Gastroesophageal sphincter (tissue), 4 donors: Measurements from ENCODE around the gene PANK4. TPM values are rescaled to one million over a fixed set of nuclear protein-coding genes. Genes with fewer than 3 reads are reported as not detected.

ENCODE experiments used
- ATAC-seq: fragments of 150-250 bp; one replicate; pipeline ENCODE4 v1.9.1; 2016; ENCODE audit warnings: mild to moderate bottlenecking, moderate library complexity
- H3K27ac ChIP-seq, 4 donors: fragments of 200-600 bp; sonication (generic) in 3 of 4; 1 replicate in 3 of 4; 2 replicates in 1 of 4; pipeline ENCODE4 v1.5.1; 2016 to 2019
- H3K27me3 ChIP-seq: fragments of 200-600 bp; sonication (generic); one replicate; pipeline ENCODE4 v1.5.1; 2019
- H3K36me3 ChIP-seq, 2 donors: fragments of 200-600 bp; sonication (generic); one replicate each; pipeline ENCODE4 v1.5.1; 2019; ENCODE audit warnings: control low read depth in 1 of 2
- H3K4me1 ChIP-seq, 3 donors: fragments of 200-600 bp; sonication (generic); 1 replicate in 2 of 3; 2 replicates in 1 of 3; pipeline ENCODE4 v1.5.1; 2016 to 2019; ENCODE audit warnings: control low read depth in 2 of 3
- H3K4me3 ChIP-seq, 2 donors: fragments of 200-600 bp; sonication (generic); one replicate each; pipeline ENCODE4 v1.5.1; 2019; ENCODE audit warnings: mild to moderate bottlenecking in 1 of 2, moderate library complexity in 1 of 2
- H3K9me3 ChIP-seq, 3 donors: fragments of 200-600 bp; sonication (generic); one replicate each; pipeline ENCODE4 v1.5.1; 2017 to 2019; ENCODE audit warnings: control low read depth in 2 of 3
- EP300 ChIP-seq: sonication (generic); formaldehyde crosslinking; IDR thresholded peaks from one replicate; pipeline ENCODE4 v1.6.1; 2017; ENCODE audit warnings: antibody characterized with exemption, mild to moderate bottlenecking
- POLR2A ChIP-seq, 2 donors: fragments of 450-650 bp; IDR thresholded peaks; one replicate each; pipeline ENCODE4 v1.6.1; 2017; ENCODE audit warnings: antibody characterized with exemption in 2 of 2, mild to moderate bottlenecking in 2 of 2, moderate library complexity in 1 of 2
- POLR2AphosphoS5 ChIP-seq: sonication (generic); formaldehyde crosslinking; IDR thresholded peaks from one replicate; pipeline ENCODE4 v1.6.1; 2017; ENCODE audit warnings: antibody characterized with exemption
- WGBS, 2 donors: methylation state at CpG; one replicate each; pipeline ENCODE4 v1.1.5; 2018; ENCODE audit warnings: low coverage in 1 of 2; 5-methylcytosine and 5-hydroxymethylcytosine counted together
- total RNA-seq, 4 donors: library from RNA; depleted of rRNA; stranded (reverse); fragments of >200 nt; gene quantifications; one replicate each; pipeline ENCODE4 v1.1.0, GENCODE V29; 2016
- TF ChIP-seq, protein P1 (sequence below), 4 experiments: fragments of 200-600 bp in 2 of 4; fragments of 450-650 bp in 2 of 4; sonication (generic) in 1 of 4; IDR thresholded peaks; one replicate each; pipeline ENCODE4 v1.5.1; 2017 to 2019; ENCODE audit warnings: antibody characterized with exemption in 4 of 4, mild to moderate bottlenecking in 2 of 4, moderate library complexity in 2 of 4

The PANK4 gene
- total RNA-seq, 4 donors from 2014 or later, result 32.6 to 46.8 (median 34.0) TPM

DNA sequence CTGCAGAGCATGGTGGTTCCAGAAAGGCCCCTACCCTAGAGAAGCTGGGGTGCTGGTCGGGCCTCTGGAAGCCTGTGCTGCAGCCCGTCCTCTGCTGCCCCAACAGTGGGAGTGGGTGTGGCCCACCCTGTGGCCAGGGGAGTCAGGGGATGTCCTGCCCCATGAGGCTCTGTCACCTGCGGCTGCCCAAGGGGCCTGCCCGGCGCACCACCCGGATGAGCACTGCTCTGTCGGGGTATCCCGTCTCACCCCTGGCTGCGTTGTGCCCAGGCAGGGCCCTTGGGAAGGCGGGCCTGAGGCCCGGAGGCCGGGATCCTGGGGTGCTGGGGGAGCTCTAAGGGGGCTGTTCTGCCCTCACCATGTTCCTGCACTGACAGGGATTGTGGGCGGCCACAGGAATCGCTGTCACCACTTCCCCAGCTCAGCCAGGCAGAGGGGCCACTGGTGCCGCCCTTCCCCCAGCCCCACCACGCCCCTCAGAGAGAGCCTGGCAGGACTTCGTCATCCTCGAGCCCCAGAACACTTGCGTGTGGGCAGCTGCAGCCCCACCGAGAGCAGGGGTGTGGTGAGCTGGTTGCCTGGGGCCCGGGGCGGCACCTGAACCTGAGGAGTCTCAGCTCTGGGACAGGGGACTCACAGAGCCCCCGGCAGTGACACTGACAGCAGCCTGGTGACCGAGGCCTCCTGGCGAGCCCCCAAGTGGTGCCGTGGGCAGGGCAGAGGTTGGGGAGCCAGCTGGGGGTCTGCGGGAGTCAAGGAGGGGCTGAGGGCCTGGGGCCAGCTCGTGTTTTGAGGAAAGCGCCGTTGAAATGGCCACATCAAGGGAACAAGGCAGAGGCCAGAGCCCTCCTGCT, 20.2 kb downstream of the PANK4 start:
- peaks cover 0 to 40% of the 10 kb centered on the region in 2 donors for H3K36me3 ChIP-seq
- no peaks in the 10 kb centered on the region for H3K9me3 ChIP-seq
- TF ChIP-seq, protein P1, sequence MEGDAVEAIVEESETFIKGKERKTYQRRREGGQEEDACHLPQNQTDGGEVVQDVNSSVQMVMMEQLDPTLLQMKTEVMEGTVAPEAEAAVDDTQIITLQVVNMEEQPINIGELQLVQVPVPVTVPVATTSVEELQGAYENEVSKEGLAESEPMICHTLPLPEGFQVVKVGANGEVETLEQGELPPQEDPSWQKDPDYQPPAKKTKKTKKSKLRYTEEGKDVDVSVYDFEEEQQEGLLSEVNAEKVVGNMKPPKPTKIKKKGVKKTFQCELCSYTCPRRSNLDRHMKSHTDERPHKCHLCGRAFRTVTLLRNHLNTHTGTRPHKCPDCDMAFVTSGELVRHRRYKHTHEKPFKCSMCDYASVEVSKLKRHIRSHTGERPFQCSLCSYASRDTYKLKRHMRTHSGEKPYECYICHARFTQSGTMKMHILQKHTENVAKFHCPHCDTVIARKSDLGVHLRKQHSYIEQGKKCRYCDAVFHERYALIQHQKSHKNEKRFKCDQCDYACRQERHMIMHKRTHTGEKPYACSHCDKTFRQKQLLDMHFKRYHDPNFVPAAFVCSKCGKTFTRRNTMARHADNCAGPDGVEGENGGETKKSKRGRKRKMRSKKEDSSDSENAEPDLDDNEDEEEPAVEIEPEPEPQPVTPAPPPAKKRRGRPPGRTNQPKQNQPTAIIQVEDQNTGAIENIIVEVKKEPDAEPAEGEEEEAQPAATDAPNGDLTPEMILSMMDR (IDR thresholded peaks at IDR 0.05), result no peak
- H3K27me3 ChIP-seq, result peaks cover 50% of the 10 kb centered on the region
- H3K27ac ChIP-seq, result no peak overlapping the region
- H3K4me1 ChIP-seq, result peaks cover 0 to 35% (median 0%) of the 10 kb centered on the region in 3 donors
- 50% methylated on average over 3 of the region's 30 CpGs; no CpG with 5 or more reads in 1 of the 2 donors for WGBS, 2 donors
- no peak for ATAC-seq
- H3K4me3 ChIP-seq, result no peak overlapping the region

DNA sequence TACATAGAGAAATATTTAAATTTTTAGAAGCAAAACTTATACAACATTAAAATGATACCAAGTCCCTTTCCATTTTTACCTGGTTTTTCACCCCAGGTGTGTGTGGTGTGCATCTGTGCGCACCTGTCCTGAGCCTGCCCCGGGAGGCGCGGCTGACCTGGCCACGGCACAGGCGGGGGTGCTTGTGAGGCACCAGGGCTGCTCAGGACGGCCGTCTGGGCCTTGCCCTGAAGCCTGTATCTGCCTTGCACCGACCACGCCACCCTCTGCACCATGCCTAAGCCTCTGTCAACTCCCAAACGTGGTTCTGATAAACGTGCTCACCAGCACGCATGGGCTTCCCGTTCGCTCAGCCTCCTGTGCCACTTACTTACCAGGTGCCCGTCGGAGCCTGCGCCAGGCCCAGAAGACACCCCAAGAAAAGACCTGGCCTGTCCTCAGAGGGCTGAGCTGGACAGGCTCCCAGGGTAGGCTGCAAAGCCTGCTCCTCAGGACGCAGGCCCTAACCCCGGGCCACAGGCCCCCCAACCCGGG, 20.9 kb downstream of the PANK4 start:
- peaks cover 57% of the 10 kb centered on the region for H3K27me3 ChIP-seq
- no peak overlapping the region for H3K27ac ChIP-seq
- H3K36me3 ChIP-seq, result peaks cover 0 to 32% of the 10 kb centered on the region in 2 donors
- WGBS, 2 donors, result 80% methylated on average over 3 of the region's 21 CpGs; no CpG with 5 or more reads in 1 of the 2 donors
- no peak for ATAC-seq
- no peaks in the 10 kb centered on the region for H3K9me3 ChIP-seq
- no peak for TF ChIP-seq POLR2AphosphoS5
- TF ChIP-seq EP300, result no peak
- no peak for TF ChIP-seq POLR2A (IDR thresholded peaks at IDR 0.05)
- TF ChIP-seq, protein P1 (IDR thresholded peaks at IDR 0.05), result no peak
- no peak overlapping the region for H3K4me3 ChIP-seq
- H3K4me1 ChIP-seq, result peaks cover 0 to 35% (median 0%) of the 10 kb centered on the region in 3 donors

DNA sequence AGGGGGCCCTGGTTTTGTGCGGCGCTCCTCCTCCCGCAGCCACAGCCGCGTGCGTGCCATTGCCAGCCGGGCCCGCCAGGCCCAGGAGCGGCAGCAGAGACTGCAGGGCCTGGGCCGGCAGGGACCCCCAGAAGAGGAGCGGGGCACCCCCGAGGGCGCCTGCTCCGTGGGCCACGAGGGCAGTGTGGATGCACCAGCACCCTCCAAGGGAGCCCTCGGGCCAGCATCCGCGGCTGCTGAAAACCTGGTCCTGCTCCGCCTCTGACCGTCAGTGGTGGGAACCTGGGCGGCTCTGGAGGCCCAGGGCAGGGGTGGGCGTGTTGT, 21.5 kb downstream of the PANK4 start:
- H3K36me3 ChIP-seq, result peaks cover 0 to 26% of the 10 kb centered on the region in 2 donors
- H3K27me3 ChIP-seq, result peaks cover 63% of the 10 kb centered on the region
- no peak for TF ChIP-seq POLR2A (IDR thresholded peaks at IDR 0.05)
- no peak for TF ChIP-seq POLR2AphosphoS5
- no peak for TF ChIP-seq EP300
- TF ChIP-seq, protein P1 (IDR thresholded peaks at IDR 0.05), result no peak
- no peak overlapping the region for H3K27ac ChIP-seq
- H3K4me1 ChIP-seq, result peaks cover 0 to 35% (median 0%) of the 10 kb centered on the region in 3 donors
- no CpG with 5 or more reads among the region's 22 CpGs for WGBS, 2 donors
- no peak for ATAC-seq
- H3K4me3 ChIP-seq, result no peak overlapping the region
- no peaks in the 10 kb centered on the region for H3K9me3 ChIP-seq

DNA sequence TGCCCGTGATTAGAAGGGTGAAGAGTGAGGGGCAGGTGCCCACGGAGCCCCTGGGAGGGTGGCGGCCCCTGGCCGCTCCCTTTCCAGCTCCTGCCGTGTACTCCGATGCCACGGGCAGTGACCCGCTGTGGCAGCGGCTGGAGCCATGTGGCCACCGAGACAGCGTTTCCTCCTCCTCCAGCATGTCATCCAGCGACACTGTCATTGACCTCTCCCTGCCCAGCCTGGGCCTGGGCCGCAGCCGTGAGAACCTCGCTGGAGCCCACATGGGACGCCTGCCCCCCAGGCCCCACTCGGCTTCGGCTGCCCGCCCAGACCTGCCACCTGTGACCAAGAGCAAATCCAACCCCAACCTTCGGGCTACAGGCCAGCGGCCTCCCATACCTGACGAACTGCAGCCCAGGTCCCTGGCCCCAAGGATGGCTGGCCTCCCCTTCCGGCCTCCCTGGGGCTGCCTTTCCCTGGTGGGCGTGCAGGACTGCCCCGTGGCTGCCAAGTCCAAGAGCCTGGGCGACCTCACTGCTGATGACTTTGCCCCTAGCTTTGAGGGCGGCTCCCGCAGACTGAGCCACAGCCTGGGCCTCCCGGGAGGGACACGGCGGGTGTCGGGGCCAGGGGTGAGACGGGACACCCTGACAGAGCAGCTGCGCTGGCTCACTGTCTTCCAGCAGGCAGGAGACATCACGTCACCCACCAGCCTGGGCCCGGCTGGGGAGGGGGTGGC, 22.0 kb downstream of the PANK4 start:
- TF ChIP-seq POLR2AphosphoS5 (no peak), POLR2A (IDR thresholded peaks at IDR 0.05) (no peak), EP300 (no peak)
- TF ChIP-seq, protein P1 (IDR thresholded peaks at IDR 0.05), result no peak
- Histone ChIP-seq H3K4me1 (peaks cover 0 to 35% (median 0%) of the 10 kb centered on the region in 3 donors), H3K27ac (no peak overlapping the region), H3K36me3 (peaks cover 0 to 21% of the 10 kb centered on the region in 2 donors), H3K27me3 (peaks cover 68% of the 10 kb centered on the region), H3K4me3 (no peak overlapping the region), H3K9me3 (no peaks in the 10 kb centered on the region)
- WGBS, 2 donors, result no CpG with 5 or more reads among the region's 36 CpGs
- ATAC-seq, result peak; percentile 4
